Muscle layer of duodenum (tissue), 2 donors: ENCODE data around the gene MAD1L1.

Source experiments
- H3K27ac ChIP-seq: one replicate; pipeline ENCODE4 v1.7.0; 2013; ENCODE audit warnings: mild to moderate bottlenecking, low read length
- H3K27me3 ChIP-seq: one replicate; pipeline ENCODE4 v1.7.0; 2013; ENCODE audit warnings: low read depth, mild to moderate bottlenecking, control low read depth, low read length
- H3K36me3 ChIP-seq, 2 donors: one replicate each; pipeline ENCODE4 v1.7.0; 2013; ENCODE audit warnings: low read length in 2 of 2, control low read depth in 1 of 2, mild to moderate bottlenecking in 1 of 2; ENCODE audit not compliant: insufficient read depth in 2 of 2, control insufficient read depth in 1 of 2
- H3K4me1 ChIP-seq, 2 donors: one replicate each; pipeline ENCODE4 v1.7.0; 2013; ENCODE audit warnings: low read length in 2 of 2, mild to moderate bottlenecking in 2 of 2, control low read depth in 1 of 2, moderate library complexity in 1 of 2; ENCODE audit not compliant: insufficient read depth in 2 of 2, control insufficient read depth in 1 of 2
- H3K4me3 ChIP-seq, 2 donors: one replicate each; pipeline ENCODE4 v1.7.0; 2013; ENCODE audit warnings: low read length in 2 of 2, low read depth in 1 of 2, mild to moderate bottlenecking in 1 of 2
- H3K9me3 ChIP-seq, 2 donors: one replicate each; pipeline ENCODE4 v1.7.0; 2013; ENCODE audit warnings: low read length in 2 of 2, control low read depth in 1 of 2, mild to moderate bottlenecking in 1 of 2; ENCODE audit not compliant: control insufficient read depth in 1 of 2
- donor health status: healthy.

MAD1L1 gene

GRCh38 chr7:2139004-2139699 lies 93.6 kb downstream of the MAD1L1 start:
- Histone ChIP-seq H3K27me3 (no peaks in the 10 kb centered on the region), H3K9me3 (no peaks in the 10 kb centered on the region), H3K27ac (no peak overlapping the region), H3K36me3 (peaks cover under 1 to 5% of the 10 kb centered on the region in 2 donors), H3K4me3 (no peak overlapping the region), H3K4me1 (no peaks in the 10 kb centered on the region)

- H3K4me1 ChIP-seq = no peaks in the 10 kb centered on the region
- no peak overlapping the region for H3K4me3 ChIP-seq
- peaks cover 4 to 8% of the 10 kb centered on the region in 2 donors for H3K36me3 ChIP-seq
- H3K9me3 ChIP-seq = no peaks in the 10 kb centered on the region
- no peaks in the 10 kb centered on the region for H3K27me3 ChIP-seq
- no peak overlapping the region for H3K27ac ChIP-seq
These were observed 94.5 kb downstream of the MAD1L1 start for GRCh38 chr7:2138146-2138765.

GRCh38 chr7:2134740-2135139 lies 98.0 kb downstream of the MAD1L1 start:
- peaks cover 0 to 8% of the 10 kb centered on the region in 2 donors for H3K36me3 ChIP-seq
- H3K9me3 ChIP-seq = no peaks in the 10 kb centered on the region
- no peaks in the 10 kb centered on the region for H3K4me1 ChIP-seq
- H3K4me3 ChIP-seq = no peak overlapping the region
- no peak overlapping the region for H3K27ac ChIP-seq
- no peaks in the 10 kb centered on the region for H3K27me3 ChIP-seq

- H3K4me3 ChIP-seq = no peak overlapping the region
- peaks cover 0 to 8% of the 10 kb centered on the region in 2 donors for H3K36me3 ChIP-seq
These were observed 100.5 kb downstream of the MAD1L1 start for GRCh38 chr7:2132243-2132642.

GRCh38 chr7:2131800-2132199 lies 100.9 kb downstream of the MAD1L1 start:
- peaks cover 0 to 8% of the 10 kb centered on the region in 2 donors for H3K36me3 ChIP-seq
- H3K4me1 ChIP-seq = no peaks in the 10 kb centered on the region
- H3K27ac ChIP-seq = no peak overlapping the region
- H3K4me3 ChIP-seq = no peak overlapping the region
- no peaks in the 10 kb centered on the region for H3K9me3 ChIP-seq
- H3K27me3 ChIP-seq = no peaks in the 10 kb centered on the region

More at GRCh38 chr7:2132243-2132642, 100.5 kb downstream of the MAD1L1 start:
- H3K4me1 ChIP-seq = no peaks in the 10 kb centered on the region
- no peak overlapping the region for H3K27ac ChIP-seq
- no peaks in the 10 kb centered on the region for H3K9me3 ChIP-seq
- no peaks in the 10 kb centered on the region for H3K27me3 ChIP-seq

GRCh38 chr7:2131341-2131740 lies 101.4 kb downstream of the MAD1L1 start:
- Histone ChIP-seq H3K4me1 (no peaks in the 10 kb centered on the region), H3K27ac (no peak overlapping the region), H3K4me3 (no peak overlapping the region), H3K27me3 (no peaks in the 10 kb centered on the region), H3K9me3 (no peaks in the 10 kb centered on the region), H3K36me3 (peaks cover 0 to 8% of the 10 kb centered on the region in 2 donors)

- Histone ChIP-seq H3K9me3 (no peaks in the 10 kb centered on the region), H3K27me3 (no peaks in the 10 kb centered on the region), H3K27ac (no peak overlapping the region), H3K4me1 (no peaks in the 10 kb centered on the region), H3K36me3 (peaks cover 0 to 8% of the 10 kb centered on the region in 2 donors), H3K4me3 (no peak overlapping the region)
These were observed 102.7 kb downstream of the MAD1L1 start for GRCh38 chr7:2130096-2130375.

GRCh38 chr7:2129323-2130095 lies 103.2 kb downstream of the MAD1L1 start:
- Histone ChIP-seq H3K36me3 (peaks cover 0 to 8% of the 10 kb centered on the region in 2 donors), H3K27ac (no peak overlapping the region), H3K9me3 (no peaks in the 10 kb centered on the region), H3K4me3 (no peak overlapping the region), H3K27me3 (no peaks in the 10 kb centered on the region), H3K4me1 (no peaks in the 10 kb centered on the region)

GRCh38 chr7:2128601-2129322 lies 104.0 kb downstream of the MAD1L1 start:
- no peak overlapping the region for H3K27ac ChIP-seq
- peaks cover 0 to 4% of the 10 kb centered on the region in 2 donors for H3K36me3 ChIP-seq
- no peaks in the 10 kb centered on the region for H3K9me3 ChIP-seq
- no peak overlapping the region for H3K4me3 ChIP-seq
- no peaks in the 10 kb centered on the region for H3K27me3 ChIP-seq
- no peaks in the 10 kb centered on the region for H3K4me1 ChIP-seq

GRCh38 chr7:2126621-2127020 lies 106.1 kb downstream of the MAD1L1 start:
- Histone ChIP-seq H3K4me1 (no peaks in the 10 kb centered on the region), H3K36me3 (no peaks in the 10 kb centered on the region), H3K4me3 (no peak overlapping the region), H3K27ac (no peak overlapping the region), H3K27me3 (no peaks in the 10 kb centered on the region), H3K9me3 (no peaks in the 10 kb centered on the region)

GRCh38 chr7:2125931-2126330 lies 106.8 kb downstream of the MAD1L1 start:
- Histone ChIP-seq H3K27me3 (no peaks in the 10 kb centered on the region), H3K9me3 (no peaks in the 10 kb centered on the region), H3K27ac (no peak overlapping the region), H3K36me3 (peaks cover 0 to 4% of the 10 kb centered on the region in 2 donors), H3K4me1 (no peaks in the 10 kb centered on the region), H3K4me3 (no peak overlapping the region)
